PFSK-1 (cell line): ENCODE measurements around the gene WDR70.

ENCODE experiments used
- FOXP2 ChIP-seq: optimal IDR thresholded peaks from 2 replicates; pipeline ENCODE3; 2011; ENCODE audit warnings: borderline replicate concordance, control low read depth, inconsistent platforms; ENCODE audit not compliant: insufficient read depth; ENCODE audit errors: extremely low read length, extremely low read depth
- POLR2AphosphoS5 ChIP-seq: IDR thresholded peaks from 2 replicates; pipeline ENCODE4 v1.6.1; 2012; ENCODE audit warnings: low read depth, mild to moderate bottlenecking, control low read depth, low read length, moderate library complexity
- TAF1 ChIP-seq: IDR thresholded peaks from 2 replicates; pipeline ENCODE4 v1.6.1; 2012; ENCODE audit warnings: low read length, control low read depth, borderline replicate concordance; ENCODE audit not compliant: insufficient read depth
- TF ChIP-seq, protein P1 (sequence below), 2 experiments: IDR thresholded peaks; 2 replicates each; pipeline versions ENCODE4 v1.6.1 to v1.8.0; 2011 to 2012; ENCODE audit warnings: low read depth in 2 of 2, low read length in 2 of 2, control low read depth in 1 of 2, inconsistent platforms in 1 of 2, mild to moderate bottlenecking in 1 of 2, moderate library complexity in 1 of 2; ENCODE audit not compliant: insufficient read depth in 1 of 2

- TF ChIP-seq, protein P1, sequence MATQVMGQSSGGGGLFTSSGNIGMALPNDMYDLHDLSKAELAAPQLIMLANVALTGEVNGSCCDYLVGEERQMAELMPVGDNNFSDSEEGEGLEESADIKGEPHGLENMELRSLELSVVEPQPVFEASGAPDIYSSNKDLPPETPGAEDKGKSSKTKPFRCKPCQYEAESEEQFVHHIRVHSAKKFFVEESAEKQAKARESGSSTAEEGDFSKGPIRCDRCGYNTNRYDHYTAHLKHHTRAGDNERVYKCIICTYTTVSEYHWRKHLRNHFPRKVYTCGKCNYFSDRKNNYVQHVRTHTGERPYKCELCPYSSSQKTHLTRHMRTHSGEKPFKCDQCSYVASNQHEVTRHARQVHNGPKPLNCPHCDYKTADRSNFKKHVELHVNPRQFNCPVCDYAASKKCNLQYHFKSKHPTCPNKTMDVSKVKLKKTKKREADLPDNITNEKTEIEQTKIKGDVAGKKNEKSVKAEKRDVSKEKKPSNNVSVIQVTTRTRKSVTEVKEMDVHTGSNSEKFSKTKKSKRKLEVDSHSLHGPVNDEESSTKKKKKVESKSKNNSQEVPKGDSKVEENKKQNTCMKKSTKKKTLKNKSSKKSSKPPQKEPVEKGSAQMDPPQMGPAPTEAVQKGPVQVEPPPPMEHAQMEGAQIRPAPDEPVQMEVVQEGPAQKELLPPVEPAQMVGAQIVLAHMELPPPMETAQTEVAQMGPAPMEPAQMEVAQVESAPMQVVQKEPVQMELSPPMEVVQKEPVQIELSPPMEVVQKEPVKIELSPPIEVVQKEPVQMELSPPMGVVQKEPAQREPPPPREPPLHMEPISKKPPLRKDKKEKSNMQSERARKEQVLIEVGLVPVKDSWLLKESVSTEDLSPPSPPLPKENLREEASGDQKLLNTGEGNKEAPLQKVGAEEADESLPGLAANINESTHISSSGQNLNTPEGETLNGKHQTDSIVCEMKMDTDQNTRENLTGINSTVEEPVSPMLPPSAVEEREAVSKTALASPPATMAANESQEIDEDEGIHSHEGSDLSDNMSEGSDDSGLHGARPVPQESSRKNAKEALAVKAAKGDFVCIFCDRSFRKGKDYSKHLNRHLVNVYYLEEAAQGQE (IDR thresholded peaks at IDR 0.05; ENCODE audit: insufficient read depth in 1 of 2, low read depth in 2 of 2, low read length in 2 of 2): no peak
- no peak for TF ChIP-seq POLR2AphosphoS5
- TF ChIP-seq TAF1: no peak
- TF ChIP-seq FOXP2: no peak
Measured at GRCh38 chr5:37716405-37716804, 337.3 kb downstream of the WDR70 start.
